Activated CD4-positive, CD25-positive, alpha-beta regulatory T cell (primary cell): Measurements from ENCODE around the gene CCDC39.
A peak's percentile ranks its signal among the peaks of the same experiment; 100 is the strongest.
"Not testable (repeated sequence)": the region's sequence is repeated elsewhere in the genome, so short reads cannot be mapped to it uniquely, and the experiment has no call there.

ENCODE experiments used
- DNase-seq, 4 experiments: peaks; one replicate each; lab custom pipeline; 2025; lab: John Stamatoyannopoulos, UW

CCDC39 gene

DNA sequence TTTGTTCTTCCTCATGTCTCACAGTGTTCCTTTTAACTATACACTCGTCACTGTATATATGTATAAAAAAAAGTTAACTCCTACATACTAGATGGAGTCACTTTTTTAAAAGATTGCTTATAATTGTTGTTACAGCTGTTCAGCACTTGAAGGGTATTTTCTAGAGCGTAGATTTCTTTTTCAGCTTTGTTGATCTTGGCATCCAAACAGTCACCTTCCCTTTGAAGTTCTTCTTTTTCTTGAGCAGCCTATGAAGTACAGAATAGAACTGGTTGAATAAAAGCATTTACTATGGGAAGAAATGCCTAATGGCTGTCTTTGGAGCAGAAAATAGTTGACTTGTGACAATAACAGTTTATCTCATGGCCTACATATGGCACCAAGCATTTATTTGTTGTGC, 59.6 kb downstream of the CCDC39 start:
- no peak for DNase-seq

GRCh38 chr3:180618563-180618962, 60.7 kb downstream of the CCDC39 start:
- DNase-seq = not testable (repeated sequence)

- no peak for DNase-seq
These were observed 62.2 kb downstream of the CCDC39 start for GRCh38 chr3:180617049-180617448.

DNA sequence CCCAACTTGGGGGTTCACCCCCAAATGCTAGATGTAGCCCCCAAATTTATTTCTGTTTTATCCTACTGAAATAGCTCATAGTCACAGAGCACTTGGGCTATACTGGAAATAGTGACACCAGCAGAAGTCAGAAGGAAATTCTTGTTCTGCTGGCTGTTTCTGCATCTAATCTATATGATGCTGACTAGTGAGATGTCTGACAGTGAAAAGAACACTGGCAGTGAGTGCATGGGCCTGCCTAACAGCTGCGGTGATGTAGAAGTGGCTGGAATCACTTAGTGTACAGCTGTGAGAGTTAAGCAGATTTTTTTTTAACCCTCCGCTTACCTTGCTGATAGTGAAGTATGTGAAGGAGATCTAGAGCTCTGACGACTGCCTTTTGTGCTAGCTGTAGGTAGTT, 63.3 kb downstream of the CCDC39 start:
- DNase-seq = no peak

DNA sequence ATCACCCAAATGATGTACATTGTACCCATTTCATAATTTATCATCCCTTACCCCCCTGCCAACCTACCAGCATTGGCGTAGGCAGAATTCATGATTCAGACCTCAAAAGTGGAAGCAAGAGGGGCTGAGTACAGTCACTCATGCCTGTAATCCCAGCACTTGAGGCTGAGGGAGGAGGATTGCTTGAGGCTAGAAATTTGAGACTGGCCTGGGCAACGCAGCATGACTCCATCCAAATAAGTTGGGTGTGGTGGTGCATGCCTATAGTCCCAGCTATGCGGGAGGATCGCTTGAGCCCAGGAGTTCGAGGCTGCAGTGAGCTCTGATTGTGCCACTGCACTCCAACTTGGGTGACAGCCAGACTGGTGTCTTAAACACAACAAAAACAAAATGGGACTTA, 66.9 kb downstream of the CCDC39 start:
- DNase-seq = no peak

DNA sequence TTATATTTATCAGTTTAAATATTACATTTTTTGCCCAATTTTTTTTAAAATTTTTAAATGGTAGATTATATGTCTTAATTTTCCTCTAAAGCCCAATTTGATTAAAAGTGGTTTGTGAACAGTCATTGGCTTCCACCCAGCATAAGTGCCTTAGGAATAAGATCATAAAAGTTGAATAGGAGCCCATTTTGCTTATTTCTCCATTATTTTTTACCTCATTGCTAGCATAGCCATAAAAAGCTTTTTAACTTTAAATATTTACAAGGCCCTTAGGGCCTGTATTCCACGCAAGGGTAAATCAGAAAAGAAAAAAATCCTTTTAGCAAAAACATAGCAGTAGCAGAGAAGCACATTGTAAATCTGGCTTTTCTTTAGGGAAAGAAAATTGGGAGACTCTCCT, 68.3 kb downstream of the CCDC39 start:
- no peak for DNase-seq

GRCh38 chr3:180601688-180602666, 77.3 kb downstream of the CCDC39 start, which contains the start of gene TTC14:
TSS of gene TTC14 (plus strand) at chr3:180602163. CDS start at chr3:180602262, 99 bp downstream.
- peak; percentile 82 to 86 (median 82) for DNase-seq

- DNase-seq = no peak
These were observed 78.8 kb downstream of the CCDC39 start for GRCh38 chr3:180600473-180600872.

DNA sequence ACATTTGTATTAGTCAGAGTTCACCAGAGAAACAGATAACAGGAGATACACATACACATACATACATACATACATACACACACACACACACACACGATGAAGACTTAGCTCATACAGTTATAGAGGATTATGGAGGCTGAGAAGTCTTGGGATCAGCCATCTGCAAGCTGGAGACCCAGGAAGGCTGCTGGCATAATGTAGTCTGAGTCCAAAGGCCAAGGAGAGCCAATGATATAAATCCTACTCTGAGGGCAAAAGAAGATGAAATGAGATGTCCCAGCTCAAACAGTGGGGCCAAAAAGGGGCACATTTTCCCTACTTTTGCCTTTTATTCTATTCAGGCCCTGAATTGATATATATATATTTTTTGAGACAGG, 83.7 kb downstream of the CCDC39 start:
- no peak for DNase-seq

DNA sequence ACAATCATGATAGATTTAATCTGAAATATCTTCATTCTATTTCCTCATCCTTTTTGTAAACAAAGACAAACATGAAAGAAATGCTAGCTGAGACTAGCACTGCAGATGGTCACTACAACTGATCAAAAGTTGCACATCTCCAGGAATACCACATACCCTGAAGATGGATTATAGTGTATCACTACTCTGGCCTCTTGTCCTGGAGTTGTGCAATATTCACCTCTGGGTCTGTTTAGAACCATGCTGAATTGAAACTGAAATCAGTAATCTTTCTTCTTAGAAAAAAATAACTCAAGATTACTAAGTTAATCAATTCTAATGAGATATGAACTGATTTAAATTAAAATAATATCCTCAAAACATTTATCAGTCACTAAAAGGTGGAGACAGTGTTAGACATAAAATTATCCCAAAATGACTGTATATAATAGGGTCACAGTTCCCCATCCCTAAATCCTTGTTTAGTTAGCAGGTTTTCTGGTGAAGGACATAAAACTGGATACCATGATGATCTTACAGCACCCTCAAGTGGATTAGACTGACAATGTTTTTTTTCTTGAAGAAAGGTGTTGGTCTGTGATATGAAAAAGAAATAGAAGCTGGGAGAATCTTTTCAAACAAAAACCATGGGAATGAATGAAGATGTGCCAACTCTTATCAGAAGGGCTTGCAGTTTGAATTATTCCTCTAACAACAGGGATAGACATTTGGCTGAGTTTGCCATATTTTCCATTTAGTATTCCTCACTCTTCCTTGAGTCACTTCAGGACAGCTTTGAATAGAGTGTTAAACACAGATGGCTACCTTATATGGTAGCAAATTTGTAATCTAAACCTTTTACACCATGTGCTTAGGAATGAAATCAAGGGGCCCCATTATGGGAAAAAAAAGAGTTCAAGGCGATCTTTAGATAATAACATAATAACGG, 84.4 kb downstream of the CCDC39 start:
- DNase-seq = no peak

DNA sequence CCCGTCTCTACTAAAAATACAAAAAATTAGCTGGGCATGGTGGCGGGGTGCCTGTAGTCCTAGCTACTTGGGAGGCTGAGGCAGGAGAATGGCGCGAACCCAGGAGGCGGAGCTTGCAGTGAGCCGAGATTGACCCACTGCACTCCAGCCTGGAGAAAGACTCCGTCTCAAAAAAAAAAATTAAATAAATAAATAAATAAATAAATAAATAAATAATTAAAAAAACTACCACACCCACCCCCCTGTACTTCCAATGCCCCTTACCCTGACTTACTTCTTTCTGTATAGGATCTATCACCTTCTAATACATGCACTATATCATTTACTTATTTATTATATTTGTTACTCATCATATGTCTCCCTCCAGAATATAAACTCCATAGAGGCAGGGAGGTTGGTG, 85.7 kb downstream of the CCDC39 start:
- DNase-seq = not testable (repeated sequence)

DNA sequence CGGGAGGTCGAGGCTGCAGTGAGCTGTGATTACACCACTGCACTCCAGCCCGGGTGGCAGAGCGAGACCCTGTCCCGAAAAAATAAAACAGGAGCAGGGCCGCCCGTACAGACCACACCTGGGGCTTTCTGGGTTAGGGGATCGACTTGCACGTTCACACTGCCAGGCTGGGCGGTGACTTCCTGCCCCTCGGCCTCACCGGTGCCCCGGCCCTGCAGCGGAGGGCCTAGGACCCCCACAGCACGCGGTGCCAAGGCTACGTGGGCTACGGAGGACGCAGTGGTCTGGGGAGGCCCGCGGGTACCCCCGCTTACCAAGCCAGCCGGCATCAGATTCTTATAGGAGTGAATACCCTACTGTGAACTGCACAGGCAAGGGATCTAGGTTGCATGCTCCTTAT, 88.9 kb downstream of the CCDC39 start:
- no peak for DNase-seq

DNA sequence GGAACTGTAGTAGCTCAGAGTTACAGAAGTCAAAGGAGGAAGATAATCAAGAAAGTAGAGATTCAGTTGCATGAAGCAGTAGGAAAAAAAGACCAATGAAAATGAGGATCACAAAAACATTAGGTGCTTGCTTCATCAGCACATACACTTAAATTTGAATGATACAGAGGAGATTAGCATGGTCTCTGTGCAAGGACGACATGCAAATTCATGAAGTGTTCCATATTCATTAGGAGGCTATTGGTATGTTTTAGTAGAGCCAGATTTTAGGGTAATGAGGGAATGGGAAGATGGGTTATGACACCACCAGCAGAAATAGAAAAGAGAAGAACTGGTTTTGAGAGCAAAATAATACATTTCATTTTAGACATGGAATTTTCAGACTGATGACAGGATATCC, 98.4 kb downstream of the CCDC39 start:
- no peak for DNase-seq

DNA sequence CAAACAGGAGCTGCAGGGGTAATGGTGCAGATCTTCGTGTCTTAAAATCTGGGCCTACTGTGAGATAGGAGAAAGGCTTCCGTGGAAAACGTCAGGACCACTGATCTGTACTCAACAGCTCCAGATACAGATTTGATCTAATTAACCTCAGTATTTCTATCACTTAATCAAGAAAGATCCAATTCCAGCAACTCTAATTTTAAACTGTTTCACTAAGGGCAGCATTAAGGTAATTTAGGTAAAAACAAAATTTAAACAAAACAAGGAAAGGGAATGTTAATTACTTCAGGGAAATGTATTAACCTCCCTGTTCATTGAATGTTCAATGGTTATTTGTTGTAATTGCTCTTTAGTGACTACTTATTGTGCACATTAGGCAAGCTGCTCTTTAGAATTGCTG, 103.7 kb downstream of the CCDC39 start:
- no peak for DNase-seq

GRCh38 chr3:180571831-180572598, 107.3 kb downstream of the CCDC39 start:
- no peak for DNase-seq

GRCh38 chr3:180570238-180570637, 109.1 kb downstream of the CCDC39 start:
- DNase-seq = no peak

DNA sequence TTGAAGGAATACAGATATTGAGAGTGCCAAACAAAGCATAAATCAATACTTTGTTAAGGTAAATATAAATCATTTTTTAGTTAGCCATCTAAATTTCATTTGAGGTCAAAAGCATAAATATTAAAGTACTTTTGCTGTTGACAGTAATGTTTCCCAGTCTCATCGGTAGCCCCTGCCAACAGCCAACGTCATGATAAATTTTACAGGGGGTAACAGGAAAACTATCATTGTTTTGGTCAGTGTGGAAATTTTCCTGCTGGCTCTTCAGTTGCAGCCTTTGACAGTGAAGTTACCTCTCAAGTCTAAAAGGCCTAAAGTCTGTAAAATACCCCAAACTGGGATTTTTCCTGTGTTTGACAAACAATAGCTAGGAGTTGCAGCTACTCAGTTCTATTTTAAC, 114.6 kb downstream of the CCDC39 start:
- DNase-seq = no peak
